ENCODE measurements around the gene NSUN6.

DNA sequence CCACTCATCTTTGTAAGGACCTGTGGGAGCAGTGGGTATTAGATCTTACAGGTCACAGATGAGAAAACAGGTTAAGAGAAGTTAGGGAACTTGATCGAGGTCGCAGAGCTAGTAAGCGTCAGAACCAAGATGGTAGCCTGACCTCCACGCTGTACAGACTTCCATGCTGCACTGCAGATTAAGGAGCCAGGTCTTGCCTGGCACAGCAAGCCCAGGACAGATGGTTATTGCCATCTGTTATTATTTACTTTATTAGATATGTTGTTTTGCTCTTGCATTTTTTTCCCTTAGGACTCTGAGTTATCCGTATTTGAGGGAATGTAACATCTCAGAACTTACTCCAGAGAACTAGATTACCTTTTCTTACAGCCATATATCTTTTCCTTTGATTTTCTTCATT, 147.2 kb downstream of the NSUN6 start:
- TF ChIP-seq, protein P1, sequence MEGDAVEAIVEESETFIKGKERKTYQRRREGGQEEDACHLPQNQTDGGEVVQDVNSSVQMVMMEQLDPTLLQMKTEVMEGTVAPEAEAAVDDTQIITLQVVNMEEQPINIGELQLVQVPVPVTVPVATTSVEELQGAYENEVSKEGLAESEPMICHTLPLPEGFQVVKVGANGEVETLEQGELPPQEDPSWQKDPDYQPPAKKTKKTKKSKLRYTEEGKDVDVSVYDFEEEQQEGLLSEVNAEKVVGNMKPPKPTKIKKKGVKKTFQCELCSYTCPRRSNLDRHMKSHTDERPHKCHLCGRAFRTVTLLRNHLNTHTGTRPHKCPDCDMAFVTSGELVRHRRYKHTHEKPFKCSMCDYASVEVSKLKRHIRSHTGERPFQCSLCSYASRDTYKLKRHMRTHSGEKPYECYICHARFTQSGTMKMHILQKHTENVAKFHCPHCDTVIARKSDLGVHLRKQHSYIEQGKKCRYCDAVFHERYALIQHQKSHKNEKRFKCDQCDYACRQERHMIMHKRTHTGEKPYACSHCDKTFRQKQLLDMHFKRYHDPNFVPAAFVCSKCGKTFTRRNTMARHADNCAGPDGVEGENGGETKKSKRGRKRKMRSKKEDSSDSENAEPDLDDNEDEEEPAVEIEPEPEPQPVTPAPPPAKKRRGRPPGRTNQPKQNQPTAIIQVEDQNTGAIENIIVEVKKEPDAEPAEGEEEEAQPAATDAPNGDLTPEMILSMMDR (IDR thresholded peaks at IDR 0.05), result no peak
- TF ChIP-seq POLR2AphosphoS5 (IDR thresholded peaks at IDR 0.05), result no peak
